ENCODE measurements around the gene TRPM5.

DNA sequence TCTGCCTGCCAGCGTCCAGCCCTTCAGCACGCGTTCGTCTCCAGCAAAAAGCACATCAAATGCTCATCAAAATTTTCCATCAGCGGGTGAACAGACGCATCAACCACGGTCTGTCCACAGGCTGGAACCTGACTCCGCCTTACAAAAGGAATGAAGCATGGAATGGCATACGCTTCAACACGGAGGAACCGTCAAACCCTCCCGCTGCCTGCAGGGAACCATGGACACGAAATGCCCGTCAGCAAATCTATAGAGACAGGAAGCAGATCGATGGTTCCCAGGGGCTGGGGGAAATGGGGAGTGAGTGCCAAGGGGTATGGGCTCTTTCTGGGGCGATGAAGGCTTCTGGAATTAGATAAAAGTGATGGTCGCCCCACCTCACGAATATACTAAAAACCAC is 27.5 kb downstream of the TRPM5 start:
- TF ChIP-seq, protein P1, sequence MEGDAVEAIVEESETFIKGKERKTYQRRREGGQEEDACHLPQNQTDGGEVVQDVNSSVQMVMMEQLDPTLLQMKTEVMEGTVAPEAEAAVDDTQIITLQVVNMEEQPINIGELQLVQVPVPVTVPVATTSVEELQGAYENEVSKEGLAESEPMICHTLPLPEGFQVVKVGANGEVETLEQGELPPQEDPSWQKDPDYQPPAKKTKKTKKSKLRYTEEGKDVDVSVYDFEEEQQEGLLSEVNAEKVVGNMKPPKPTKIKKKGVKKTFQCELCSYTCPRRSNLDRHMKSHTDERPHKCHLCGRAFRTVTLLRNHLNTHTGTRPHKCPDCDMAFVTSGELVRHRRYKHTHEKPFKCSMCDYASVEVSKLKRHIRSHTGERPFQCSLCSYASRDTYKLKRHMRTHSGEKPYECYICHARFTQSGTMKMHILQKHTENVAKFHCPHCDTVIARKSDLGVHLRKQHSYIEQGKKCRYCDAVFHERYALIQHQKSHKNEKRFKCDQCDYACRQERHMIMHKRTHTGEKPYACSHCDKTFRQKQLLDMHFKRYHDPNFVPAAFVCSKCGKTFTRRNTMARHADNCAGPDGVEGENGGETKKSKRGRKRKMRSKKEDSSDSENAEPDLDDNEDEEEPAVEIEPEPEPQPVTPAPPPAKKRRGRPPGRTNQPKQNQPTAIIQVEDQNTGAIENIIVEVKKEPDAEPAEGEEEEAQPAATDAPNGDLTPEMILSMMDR (IDR thresholded peaks at IDR 0.05): no peak
- TF ChIP-seq POLR2AphosphoS5 (IDR thresholded peaks at IDR 0.05) (no peak), POLR2A (IDR thresholded peaks at IDR 0.05) (no peak), EP300 (IDR thresholded peaks at IDR 0.05) (no peak)

Measured in stomach (tissue), 4 donors.